H9 (cell line): ENCODE results near the gene MYL1. TPM values are rescaled to one million over a fixed set of nuclear protein-coding genes. Genes with fewer than 3 reads are reported as not detected.

Source experiments
- DNase-seq: peaks from one replicate; pipeline ENCODE4 v3.0.0-alpha.2; 2017
- H2AFZ ChIP-seq: one replicate; pipeline ENCODE4 v1.6.1; 2013; ENCODE audit warnings: mild to moderate bottlenecking, low read length, control low read depth, moderate library complexity
- H2AK5ac ChIP-seq: 2 replicates; pipeline ENCODE4 v1.6.1; 2013; ENCODE audit warnings: low read length, control low read depth, mixed read lengths; ENCODE audit not compliant: insufficient read length
- H2BK120ac ChIP-seq: one replicate; pipeline ENCODE4 v1.6.1; 2013; ENCODE audit warnings: low read depth, mild to moderate bottlenecking, low read length, control low read depth, inconsistent platforms; ENCODE audit not compliant: poor library complexity, severe bottlenecking
- H2BK12ac ChIP-seq: 2 replicates; pipeline ENCODE4 v1.6.1; 2013; ENCODE audit warnings: low read length, control low read depth, mixed read lengths, low read depth; ENCODE audit not compliant: insufficient read length
- H2BK15ac ChIP-seq: 2 replicates; pipeline ENCODE4 v1.6.1; 2013; ENCODE audit warnings: low read depth, low read length, control low read depth
- H2BK20ac ChIP-seq: one replicate; pipeline ENCODE4 v1.6.1; 2013; ENCODE audit warnings: low read depth, mild to moderate bottlenecking, low read length, control low read depth, inconsistent platforms; ENCODE audit not compliant: poor library complexity, severe bottlenecking
- H2BK5ac ChIP-seq: 2 replicates; pipeline ENCODE4 v1.6.1; 2013; ENCODE audit warnings: low read length, control low read depth, mixed read lengths; ENCODE audit not compliant: insufficient read length
- H3K14ac ChIP-seq: 2 replicates; pipeline ENCODE4 v1.6.1; 2013; ENCODE audit warnings: low read length, control low read depth; ENCODE audit not compliant: insufficient read depth
- H3K18ac ChIP-seq: 2 replicates; pipeline ENCODE4 v1.6.1; 2013; ENCODE audit warnings: low read depth, mild to moderate bottlenecking, mixed read lengths, low read length, control low read depth; ENCODE audit not compliant: insufficient read length
- H3K23ac ChIP-seq: 2 replicates; pipeline ENCODE4 v1.6.1; 2013; ENCODE audit warnings: low read length, control low read depth, mixed read lengths, low read depth; ENCODE audit not compliant: insufficient read length
- H3K23me2 ChIP-seq: 2 replicates; pipeline ENCODE4 v1.6.1; 2013; ENCODE audit warnings: low read depth, mild to moderate bottlenecking, mixed read lengths, low read length, control low read depth; ENCODE audit not compliant: insufficient read length, poor library complexity, severe bottlenecking
- H3K27ac ChIP-seq: 2 replicates; pipeline ENCODE4 v1.5.1; 2013; ENCODE audit warnings: low read length, control low read depth, mixed read lengths, low read depth; ENCODE audit not compliant: insufficient read length
- H3K27me3 ChIP-seq: 2 replicates; pipeline ENCODE4 v1.6.1; 2013; ENCODE audit warnings: low read length, control low read depth, inconsistent platforms; ENCODE audit not compliant: insufficient read depth
- H3K4ac ChIP-seq: 2 replicates; pipeline ENCODE4 v1.6.1; 2013; ENCODE audit warnings: low read depth, mild to moderate bottlenecking, control low read depth, inconsistent platforms, low read length, moderate library complexity
- H3K4me1 ChIP-seq: 2 replicates; pipeline ENCODE4 v1.6.1; 2013; ENCODE audit warnings: low read length, control low read depth, inconsistent platforms; ENCODE audit not compliant: insufficient read depth
- H3K4me2 ChIP-seq: 2 replicates; pipeline ENCODE4 v1.6.1; 2013; ENCODE audit warnings: low read length, control low read depth, mixed read lengths; ENCODE audit not compliant: insufficient read length, insufficient read depth
- H3K56ac ChIP-seq: 2 replicates; pipeline ENCODE4 v1.6.1; 2013; ENCODE audit warnings: low read depth, mild to moderate bottlenecking, mixed read lengths, low read length, control low read depth; ENCODE audit not compliant: insufficient read length
- H3K79me1 ChIP-seq: 2 replicates; pipeline ENCODE4 v1.6.1; 2013; ENCODE audit warnings: low read depth, mild to moderate bottlenecking, moderate library complexity, low read length, control low read depth, inconsistent platforms; ENCODE audit not compliant: insufficient read depth, poor library complexity, severe bottlenecking
- H3K79me2 ChIP-seq: 2 replicates; pipeline ENCODE4 v1.6.1; 2013; ENCODE audit warnings: low read length, control low read depth, inconsistent platforms; ENCODE audit not compliant: insufficient read depth
- H3K9ac ChIP-seq: 2 replicates; pipeline ENCODE4 v1.6.1; 2013; ENCODE audit warnings: low read length, control low read depth, mixed read lengths; ENCODE audit not compliant: insufficient read length; ENCODE audit errors: extremely low read depth
- H3K9me3 ChIP-seq: one replicate; pipeline ENCODE4 v1.6.1; 2013; ENCODE audit warnings: low read depth, low read length, inconsistent platforms; ENCODE audit not compliant: control insufficient read depth
- H3T11ph ChIP-seq: one replicate; pipeline ENCODE4 v1.6.1; 2013; ENCODE audit warnings: mild to moderate bottlenecking, low read length, control low read depth, inconsistent platforms
- H4K20me1 ChIP-seq: one replicate; pipeline ENCODE4 v1.6.1; 2013; ENCODE audit not compliant: control insufficient read depth, insufficient read length, insufficient read depth
- H4K5ac ChIP-seq: 2 replicates; pipeline ENCODE4 v1.6.1; 2013; ENCODE audit warnings: low read depth, mild to moderate bottlenecking, mixed read lengths, low read length, control low read depth; ENCODE audit not compliant: insufficient read length
- H4K8ac ChIP-seq: replicated peaks from 2 replicates; pipeline ENCODE4 v1.6.1; 2013; ENCODE audit warnings: low read length, control low read depth, mixed read lengths, low read depth; ENCODE audit not compliant: insufficient read length
- H4K91ac ChIP-seq: 2 replicates; pipeline ENCODE4 v1.6.1; 2013; ENCODE audit warnings: low read depth, mild to moderate bottlenecking, moderate library complexity, mixed read lengths, low read length, control low read depth; ENCODE audit not compliant: insufficient read length
- H3K27ac Mint-ChIP-seq, 3 experiments: 2 replicates in 2 of 3; 3 replicates in 1 of 3; pipeline ENCODE4 v1.8.0; 2020 to 2021; ENCODE audit warnings: mixed read lengths in 3 of 3, mild to moderate bottlenecking in 1 of 3, moderate library complexity in 1 of 3
- H3K27me3 Mint-ChIP-seq: 2 replicates; pipeline ENCODE4 v1.8.0; 2021; ENCODE audit warnings: low read depth, mild to moderate bottlenecking, moderate library complexity, mixed read lengths
- H3K36me3 Mint-ChIP-seq, 3 experiments: 2 replicates in 2 of 3; 3 replicates in 1 of 3; pipeline ENCODE4 v1.8.0; 2020 to 2021; ENCODE audit warnings: low read depth in 3 of 3, mixed read lengths in 3 of 3; ENCODE audit not compliant: insufficient read depth in 1 of 3
- H3K4me1 Mint-ChIP-seq, 2 experiments: 2 replicates each; pipeline ENCODE4 v1.8.0; 2020; ENCODE audit warnings: mixed read lengths in 2 of 2
- H3K4me3 Mint-ChIP-seq, 2 experiments: 2 replicates in 1 of 2; 3 replicates in 1 of 2; pipeline ENCODE4 v1.8.0; 2020 to 2021; ENCODE audit warnings: mild to moderate bottlenecking in 2 of 2, mixed read lengths in 2 of 2, moderate library complexity in 1 of 2
- H3K9me3 Mint-ChIP-seq, 2 experiments: 2 replicates in 1 of 2; 3 replicates in 1 of 2; pipeline ENCODE4 v1.8.0; 2020; ENCODE audit warnings: mild to moderate bottlenecking in 2 of 2, mixed read lengths in 2 of 2, moderate library complexity in 1 of 2
- total RNA-seq: library from RNA; stranded (reverse); gene quantifications from 2 replicates; pipeline ENCODE4 v1.2.1, GENCODE V29; 2021
- TF ChIP-seq, protein P1 (sequence below): fragments of 200-600 bp; sonication (generic); conservative IDR thresholded peaks from 3 replicates; pipeline ENCODE4 v1.8.0; 2021; ENCODE audit warnings: antibody characterized with exemption, mild to moderate bottlenecking

The MYL1 gene
- total RNA-seq, 1 experiment from 2014 or later = not detected

DNA sequence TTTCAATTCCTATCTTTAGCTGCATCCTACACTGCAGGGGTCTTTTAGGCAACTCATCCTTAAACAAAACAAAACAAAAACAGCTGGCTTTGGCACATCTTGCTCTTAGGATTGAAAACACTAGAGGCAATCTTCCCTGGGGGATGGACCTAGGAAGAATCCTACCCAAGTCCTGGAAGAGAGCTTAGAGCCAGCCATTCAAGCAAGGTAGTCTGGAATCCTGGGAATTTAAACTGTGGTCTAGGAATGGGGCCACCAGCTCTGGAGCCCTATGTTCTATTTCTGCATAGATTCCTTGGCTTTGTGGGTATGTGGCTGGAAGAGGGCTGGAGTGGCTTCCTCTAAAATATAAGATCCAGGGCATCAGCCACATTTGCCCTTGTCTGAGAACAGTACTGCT is 27.7 kb downstream of the MYL1 start:
- Histone ChIP-seq H2AFZ (no peak overlapping the region), H3K23ac (no peak overlapping the region), H3K4me2 (no peak overlapping the region), H3K27me3 (no peaks in the 10 kb centered on the region), H3K14ac (no peak overlapping the region), H2BK5ac (no peak overlapping the region), H3K18ac (no peak overlapping the region), H3K4me1 (no peaks in the 10 kb centered on the region), H4K5ac (no peak overlapping the region), H4K8ac (no peak overlapping the region), H2BK15ac (no peak overlapping the region), H3K23me2 (no peaks in the 10 kb centered on the region), H2BK20ac (no peak overlapping the region), H3K9ac (no peak overlapping the region), H2AK5ac (no peak overlapping the region), H3K79me1 (no peaks in the 10 kb centered on the region), H3K9me3 (no peaks in the 10 kb centered on the region), H3K56ac (no peak overlapping the region), H3T11ph (no peak overlapping the region), H3K4ac (no peak overlapping the region), H3K79me2 (no peaks in the 10 kb centered on the region), H2BK12ac (no peak overlapping the region), H2BK120ac (no peak overlapping the region), H4K91ac (no peak overlapping the region), H4K20me1 (no peaks in the 10 kb centered on the region), H3K27ac (no peak overlapping the region)
- Mint-ChIP-seq H3K36me3 (no peaks in the 10 kb centered on the region), H3K9me3 (0 out of 5 replicates have a peak, but pooled peaks cover 0 to 3% of the 10 kb centered on the region in 2 experiments), H3K27me3 (no peaks in the 10 kb centered on the region), H3K27ac (no peak overlapping the region), H3K4me1 (peaks cover 3 to 6% of the 10 kb centered on the region in 2 experiments; a peak in 3 of 4 replicates), H3K4me3 (no peak overlapping the region)
- DNase-seq = no peak
- TF ChIP-seq, protein P1, sequence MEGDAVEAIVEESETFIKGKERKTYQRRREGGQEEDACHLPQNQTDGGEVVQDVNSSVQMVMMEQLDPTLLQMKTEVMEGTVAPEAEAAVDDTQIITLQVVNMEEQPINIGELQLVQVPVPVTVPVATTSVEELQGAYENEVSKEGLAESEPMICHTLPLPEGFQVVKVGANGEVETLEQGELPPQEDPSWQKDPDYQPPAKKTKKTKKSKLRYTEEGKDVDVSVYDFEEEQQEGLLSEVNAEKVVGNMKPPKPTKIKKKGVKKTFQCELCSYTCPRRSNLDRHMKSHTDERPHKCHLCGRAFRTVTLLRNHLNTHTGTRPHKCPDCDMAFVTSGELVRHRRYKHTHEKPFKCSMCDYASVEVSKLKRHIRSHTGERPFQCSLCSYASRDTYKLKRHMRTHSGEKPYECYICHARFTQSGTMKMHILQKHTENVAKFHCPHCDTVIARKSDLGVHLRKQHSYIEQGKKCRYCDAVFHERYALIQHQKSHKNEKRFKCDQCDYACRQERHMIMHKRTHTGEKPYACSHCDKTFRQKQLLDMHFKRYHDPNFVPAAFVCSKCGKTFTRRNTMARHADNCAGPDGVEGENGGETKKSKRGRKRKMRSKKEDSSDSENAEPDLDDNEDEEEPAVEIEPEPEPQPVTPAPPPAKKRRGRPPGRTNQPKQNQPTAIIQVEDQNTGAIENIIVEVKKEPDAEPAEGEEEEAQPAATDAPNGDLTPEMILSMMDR = no peak
